ENCODE data around the gene COMMD7.

Gene COMMD7

GRCh38 chr20:32680544-32681174 is 62.6 kb downstream of the COMMD7 start:
- peaks cover 16% of the 10 kb centered on the region for H3K4me1 Mint-ChIP-seq (ENCODE audit: low read depth)
- no peak overlapping the region for H3K4me3 Mint-ChIP-seq
- no peak overlapping the region for H3K27ac Mint-ChIP-seq
- no peaks in the 10 kb centered on the region for H3K36me3 Mint-ChIP-seq (ENCODE audit: low read depth)
- H3K9me3 Mint-ChIP-seq: no peaks in the 10 kb centered on the region
- H3K27me3 Mint-ChIP-seq: no peaks in the 10 kb centered on the region

GRCh38 chr20:32678948-32679347 is 64.3 kb downstream of the COMMD7 start:
- H3K36me3 Mint-ChIP-seq (ENCODE audit: low read depth): no peaks in the 10 kb centered on the region
- no peak overlapping the region for H3K27ac Mint-ChIP-seq
- peaks cover 27% of the 10 kb centered on the region for H3K4me1 Mint-ChIP-seq (ENCODE audit: low read depth)
- H3K4me3 Mint-ChIP-seq: no peak overlapping the region
- H3K27me3 Mint-ChIP-seq: no peaks in the 10 kb centered on the region
- no peaks in the 10 kb centered on the region for H3K9me3 Mint-ChIP-seq

GRCh38 chr20:32675223-32675975 is 67.9 kb downstream of the COMMD7 start:
- H3K9me3 Mint-ChIP-seq: no peaks in the 10 kb centered on the region
- H3K36me3 Mint-ChIP-seq (ENCODE audit: low read depth): no peaks in the 10 kb centered on the region
- peaks cover 33% of the 10 kb centered on the region for H3K4me1 Mint-ChIP-seq (ENCODE audit: low read depth)
- no peaks in the 10 kb centered on the region for H3K27me3 Mint-ChIP-seq
- peak overlapping the region; percentile 45 for H3K27ac Mint-ChIP-seq
- H3K4me3 Mint-ChIP-seq: no peak overlapping the region

- Mint-ChIP-seq H3K9me3 (no peaks in the 10 kb centered on the region), H3K27me3 (no peaks in the 10 kb centered on the region), H3K4me1 (ENCODE audit: low read depth) (peaks cover 33% of the 10 kb centered on the region), H3K4me3 (no peak overlapping the region), H3K36me3 (ENCODE audit: low read depth) (no peaks in the 10 kb centered on the region), H3K27ac (no peak overlapping the region)
Observed at GRCh38 chr20:32674362-32674789, 68.9 kb downstream of the COMMD7 start.

- H3K27ac Mint-ChIP-seq: peak overlapping the region; percentile 88
- H3K4me3 Mint-ChIP-seq: peak overlapping the region; percentile 27
- no peaks in the 10 kb centered on the region for H3K27me3 Mint-ChIP-seq
- H3K36me3 Mint-ChIP-seq (ENCODE audit: low read depth): no peaks in the 10 kb centered on the region
- peaks cover 33% of the 10 kb centered on the region for H3K4me1 Mint-ChIP-seq (ENCODE audit: low read depth)
- H3K9me3 Mint-ChIP-seq: no peaks in the 10 kb centered on the region
Observed at GRCh38 chr20:32672982-32673851, 70.0 kb downstream of the COMMD7 start.

GRCh38 chr20:32672394-32672981 is 70.8 kb downstream of the COMMD7 start:
- H3K27ac Mint-ChIP-seq: peak overlapping the region; percentile 88
- peak overlapping the region; percentile 27 for H3K4me3 Mint-ChIP-seq
- H3K4me1 Mint-ChIP-seq (ENCODE audit: low read depth): peaks cover 31% of the 10 kb centered on the region
- H3K9me3 Mint-ChIP-seq: no peaks in the 10 kb centered on the region
- no peaks in the 10 kb centered on the region for H3K27me3 Mint-ChIP-seq
- no peaks in the 10 kb centered on the region for H3K36me3 Mint-ChIP-seq (ENCODE audit: low read depth)

GRCh38 chr20:32670773-32671455 is 72.4 kb downstream of the COMMD7 start:
- Mint-ChIP-seq H3K4me3 (no peak overlapping the region), H3K9me3 (no peaks in the 10 kb centered on the region), H3K4me1 (ENCODE audit: low read depth) (peaks cover 29% of the 10 kb centered on the region), H3K27ac (no peak overlapping the region), H3K27me3 (no peaks in the 10 kb centered on the region), H3K36me3 (ENCODE audit: low read depth) (no peaks in the 10 kb centered on the region)

GRCh38 chr20:32667027-32667426 is 76.2 kb downstream of the COMMD7 start:
- Mint-ChIP-seq H3K4me3 (no peak overlapping the region), H3K36me3 (ENCODE audit: low read depth) (no peaks in the 10 kb centered on the region), H3K27me3 (no peaks in the 10 kb centered on the region), H3K4me1 (ENCODE audit: low read depth) (peaks cover 8% of the 10 kb centered on the region), H3K9me3 (no peaks in the 10 kb centered on the region), H3K27ac (no peak overlapping the region)

GRCh38 chr20:32664678-32665159 is 78.5 kb downstream of the COMMD7 start:
- Mint-ChIP-seq H3K27me3 (no peaks in the 10 kb centered on the region), H3K4me1 (ENCODE audit: low read depth) (peaks cover 3% of the 10 kb centered on the region), H3K27ac (no peak overlapping the region), H3K36me3 (ENCODE audit: low read depth) (no peaks in the 10 kb centered on the region), H3K4me3 (no peak overlapping the region), H3K9me3 (peaks cover 8% of the 10 kb centered on the region)

- no peaks in the 10 kb centered on the region for H3K27me3 Mint-ChIP-seq
- H3K4me1 Mint-ChIP-seq (ENCODE audit: low read depth): peaks cover 3% of the 10 kb centered on the region
- peaks cover 8% of the 10 kb centered on the region for H3K9me3 Mint-ChIP-seq
- no peak overlapping the region for H3K27ac Mint-ChIP-seq
- H3K4me3 Mint-ChIP-seq: no peak overlapping the region
- H3K36me3 Mint-ChIP-seq (ENCODE audit: low read depth): no peaks in the 10 kb centered on the region
Observed at GRCh38 chr20:32664012-32664677, 79.1 kb downstream of the COMMD7 start.

- peaks cover 3% of the 10 kb centered on the region for H3K4me1 Mint-ChIP-seq (ENCODE audit: low read depth)
- H3K36me3 Mint-ChIP-seq (ENCODE audit: low read depth): no peaks in the 10 kb centered on the region
- no peak overlapping the region for H3K27ac Mint-ChIP-seq
- H3K4me3 Mint-ChIP-seq: no peak overlapping the region
- H3K27me3 Mint-ChIP-seq: no peaks in the 10 kb centered on the region
- peaks cover 8% of the 10 kb centered on the region for H3K9me3 Mint-ChIP-seq
Observed at GRCh38 chr20:32663335-32664011, 79.8 kb downstream of the COMMD7 start.

GRCh38 chr20:32661820-32662528 is 81.3 kb downstream of the COMMD7 start:
- Mint-ChIP-seq H3K27me3 (no peaks in the 10 kb centered on the region), H3K9me3 (peaks cover 8% of the 10 kb centered on the region), H3K4me1 (ENCODE audit: low read depth) (peaks cover 3% of the 10 kb centered on the region), H3K36me3 (ENCODE audit: low read depth) (no peaks in the 10 kb centered on the region), H3K27ac (no peak overlapping the region), H3K4me3 (no peak overlapping the region)

- H3K9me3 Mint-ChIP-seq: peaks cover 8% of the 10 kb centered on the region
- peaks cover 8% of the 10 kb centered on the region for H3K4me1 Mint-ChIP-seq (ENCODE audit: low read depth)
- no peak overlapping the region for H3K4me3 Mint-ChIP-seq
- no peaks in the 10 kb centered on the region for H3K36me3 Mint-ChIP-seq (ENCODE audit: low read depth)
- no peaks in the 10 kb centered on the region for H3K27me3 Mint-ChIP-seq
- H3K27ac Mint-ChIP-seq: no peak overlapping the region
Observed at GRCh38 chr20:32660661-32661060, 82.6 kb downstream of the COMMD7 start.
